ENCODE results near the gene SERTAD1.

SERTAD1 gene

GRCh38 chr19:40380199-40381037 is 45.4 kb downstream of the SERTAD1 start:
- DNase-seq (ENCODE audit: insufficient read length, low spot score) (no peak), FAIRE-seq (no peak)

GRCh38 chr19:40379446-40380198 is 46.2 kb downstream of the SERTAD1 start:
- no peak for FAIRE-seq
- DNase-seq (ENCODE audit: insufficient read length, low spot score) = no peak

GRCh38 chr19:40378509-40378908 is 47.3 kb downstream of the SERTAD1 start:
- DNase-seq (ENCODE audit: insufficient read length, low spot score) (no peak), FAIRE-seq (no peak)

GRCh38 chr19:40377876-40378385 is 47.9 kb downstream of the SERTAD1 start:
- DNase-seq (ENCODE audit: insufficient read length, low spot score) (no peak), FAIRE-seq (no peak)

- FAIRE-seq (no peak), DNase-seq (ENCODE audit: insufficient read length, low spot score) (no peak)
Observed at GRCh38 chr19:40376286-40376862, 49.4 kb downstream of the SERTAD1 start.

- no peak for FAIRE-seq
- no peak for DNase-seq (ENCODE audit: insufficient read length, low spot score)
Observed at GRCh38 chr19:40374084-40374483, 51.7 kb downstream of the SERTAD1 start.

GRCh38 chr19:40371802-40372122 is 54.0 kb downstream of the SERTAD1 start:
- no peak for FAIRE-seq
- DNase-seq (ENCODE audit: insufficient read length, low spot score) = no peak
